GM13977 (cell line): Measurements from ENCODE around the gene CYP1B1.
A peak's percentile ranks its signal among the peaks of the same experiment; 100 is the strongest.

Experiments used
- DNase-seq: peaks from one replicate; pipeline ENCODE4 v3.0.0; 2012; ENCODE audit warnings: low spot score
- in situ Hi-C: fragments of 300-500 bp; cut with MboI; formaldehyde crosslinking; loops from one replicate; pipeline ENCODE4 v1.12.0; 2022; ENCODE audit warnings: low sequenced_read_pairs, low pct_unique_long_range_greater_than_20kb, mixed read lengths, inconsistent platforms; ENCODE audit not compliant: unreplicated experiment
- TF ChIP-seq, protein P1 (sequence below): IDR thresholded peaks from 2 replicates; pipeline ENCODE4 v1.5.1; 2012; ENCODE audit warnings: mild to moderate bottlenecking, control low read depth; ENCODE audit not compliant: insufficient read depth; ENCODE audit errors: extremely low read depth, missing control alignments

The CYP1B1 gene

DNA sequence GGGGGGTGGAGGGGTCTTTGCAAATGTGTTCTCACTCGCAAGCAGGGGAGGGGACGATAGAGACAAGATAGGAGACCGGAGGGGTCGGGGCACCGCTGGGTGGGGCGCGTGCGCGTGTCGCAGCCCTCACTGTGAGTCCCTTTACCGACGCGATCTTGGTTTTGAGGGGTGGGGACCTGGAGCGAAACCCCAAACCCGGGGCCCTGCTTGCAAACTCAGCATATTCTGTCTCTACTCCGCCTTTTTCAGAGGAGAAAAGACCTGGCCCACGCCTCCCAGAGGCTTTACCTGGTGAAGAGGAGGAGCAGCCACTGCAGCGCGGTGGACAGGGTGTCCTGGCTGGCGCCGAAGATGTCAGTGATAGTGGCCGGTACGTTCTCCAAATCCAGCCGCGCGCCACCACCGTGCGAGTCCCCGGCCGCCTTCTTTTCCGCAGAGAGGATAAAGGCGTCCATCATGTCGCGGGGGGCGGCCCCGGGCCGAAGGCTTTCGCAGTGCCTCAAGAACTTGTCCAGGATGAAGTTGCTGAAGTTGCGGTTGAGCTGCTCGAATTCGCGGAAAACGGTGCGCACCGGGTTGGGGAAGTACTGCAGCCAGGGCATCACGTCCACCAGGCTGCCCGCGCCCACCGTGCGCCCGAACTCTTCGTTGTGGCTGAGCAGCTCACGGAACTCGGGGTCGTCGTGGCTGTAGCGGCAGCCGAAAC lies 1.7 kb downstream of the CYP1B1 start:
- in situ Hi-C loops = no loop called here

DNA sequence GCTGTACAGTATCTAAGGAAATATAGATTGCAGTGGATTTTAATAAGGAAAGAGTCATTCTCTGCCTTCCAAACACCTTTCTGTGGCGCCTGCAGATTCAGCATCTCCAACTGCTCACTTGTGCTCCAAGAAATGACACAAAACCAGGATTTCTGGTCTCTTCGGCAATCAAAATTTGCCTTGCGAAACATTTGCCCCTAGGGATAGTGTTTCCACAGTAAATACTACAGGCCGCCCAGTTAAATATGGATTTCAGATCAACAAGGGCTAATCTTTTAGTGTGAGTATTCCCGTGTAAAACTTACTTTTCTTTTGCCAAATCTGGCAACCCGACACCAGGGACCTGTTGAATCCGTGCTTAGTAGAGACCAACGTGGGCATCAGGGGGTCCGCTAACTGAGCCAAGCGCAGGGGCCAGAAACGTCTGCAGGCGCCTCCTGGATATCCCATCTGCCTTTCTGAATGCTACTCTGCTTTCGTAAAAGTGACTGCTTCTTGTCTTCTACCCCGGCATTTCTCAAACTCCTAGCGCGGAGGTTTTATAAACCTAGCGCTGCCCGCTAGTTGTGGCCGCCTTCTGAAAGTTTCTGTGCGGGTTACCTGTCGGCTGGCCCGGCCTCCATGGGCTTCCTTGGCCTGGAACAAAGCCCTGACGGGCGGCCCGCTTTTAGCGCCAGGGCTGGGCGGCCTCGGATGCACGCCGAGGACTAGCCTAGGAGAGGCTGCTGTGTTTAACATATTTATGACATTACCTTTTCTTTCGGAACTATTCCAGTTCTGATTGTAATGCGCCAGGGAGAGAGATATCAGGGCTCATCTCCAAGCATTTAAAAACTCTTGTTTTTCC lies 2.5 kb downstream of the CYP1B1 start:
- no peak for DNase-seq
- TF ChIP-seq, protein P1, sequence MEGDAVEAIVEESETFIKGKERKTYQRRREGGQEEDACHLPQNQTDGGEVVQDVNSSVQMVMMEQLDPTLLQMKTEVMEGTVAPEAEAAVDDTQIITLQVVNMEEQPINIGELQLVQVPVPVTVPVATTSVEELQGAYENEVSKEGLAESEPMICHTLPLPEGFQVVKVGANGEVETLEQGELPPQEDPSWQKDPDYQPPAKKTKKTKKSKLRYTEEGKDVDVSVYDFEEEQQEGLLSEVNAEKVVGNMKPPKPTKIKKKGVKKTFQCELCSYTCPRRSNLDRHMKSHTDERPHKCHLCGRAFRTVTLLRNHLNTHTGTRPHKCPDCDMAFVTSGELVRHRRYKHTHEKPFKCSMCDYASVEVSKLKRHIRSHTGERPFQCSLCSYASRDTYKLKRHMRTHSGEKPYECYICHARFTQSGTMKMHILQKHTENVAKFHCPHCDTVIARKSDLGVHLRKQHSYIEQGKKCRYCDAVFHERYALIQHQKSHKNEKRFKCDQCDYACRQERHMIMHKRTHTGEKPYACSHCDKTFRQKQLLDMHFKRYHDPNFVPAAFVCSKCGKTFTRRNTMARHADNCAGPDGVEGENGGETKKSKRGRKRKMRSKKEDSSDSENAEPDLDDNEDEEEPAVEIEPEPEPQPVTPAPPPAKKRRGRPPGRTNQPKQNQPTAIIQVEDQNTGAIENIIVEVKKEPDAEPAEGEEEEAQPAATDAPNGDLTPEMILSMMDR = no peak
- in situ Hi-C loops = no loop called here

More for the DNA sequence above, 1.7 kb downstream of the CYP1B1 start:
- TF ChIP-seq, protein P1 = no peak
- DNase-seq = peak; percentile 28

DNA sequence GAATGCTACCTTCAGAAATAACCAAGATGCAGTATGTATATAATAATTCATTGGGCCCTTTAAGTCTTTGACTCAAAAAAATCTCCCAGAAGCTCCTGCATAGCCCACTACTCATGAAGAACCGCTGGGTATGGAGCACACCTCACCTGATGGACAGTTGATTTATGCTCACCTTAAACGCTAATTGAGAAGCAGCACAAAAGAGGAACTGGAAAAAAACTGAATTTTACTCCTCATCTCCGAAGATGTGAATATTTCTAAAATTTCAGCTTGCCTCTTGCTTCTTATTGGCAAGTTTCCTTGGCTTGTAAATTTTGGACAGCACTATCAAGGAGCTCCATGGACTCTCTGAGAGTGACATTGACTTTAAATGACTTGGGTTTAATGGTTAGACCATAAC lies 5.5 kb downstream of the CYP1B1 start:
- TF ChIP-seq, protein P1 = no peak
- no peak for DNase-seq
- in situ Hi-C loops = no loop called here

DNA sequence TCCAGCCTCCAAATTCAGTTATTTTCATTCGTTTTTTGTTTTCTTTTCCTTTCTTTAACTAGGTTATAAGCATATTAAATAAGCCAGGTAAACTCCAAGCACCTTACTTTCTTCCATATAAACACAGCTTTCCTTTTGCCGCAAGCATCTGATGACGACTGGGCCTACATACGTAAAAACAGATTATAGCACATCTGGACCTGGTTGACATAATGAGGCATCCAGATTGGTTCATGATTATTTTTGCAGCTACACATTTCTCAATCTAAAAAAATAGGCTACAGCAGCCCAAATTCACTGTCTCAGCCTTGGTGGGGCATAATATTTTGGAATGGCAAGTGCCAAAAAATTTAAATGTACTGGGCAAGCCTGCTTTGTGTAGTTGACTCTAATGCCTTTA lies 7.7 kb downstream of the CYP1B1 start:
- TF ChIP-seq, protein P1 = no peak
- in situ Hi-C loops = no loop called here
- no peak for DNase-seq

DNA sequence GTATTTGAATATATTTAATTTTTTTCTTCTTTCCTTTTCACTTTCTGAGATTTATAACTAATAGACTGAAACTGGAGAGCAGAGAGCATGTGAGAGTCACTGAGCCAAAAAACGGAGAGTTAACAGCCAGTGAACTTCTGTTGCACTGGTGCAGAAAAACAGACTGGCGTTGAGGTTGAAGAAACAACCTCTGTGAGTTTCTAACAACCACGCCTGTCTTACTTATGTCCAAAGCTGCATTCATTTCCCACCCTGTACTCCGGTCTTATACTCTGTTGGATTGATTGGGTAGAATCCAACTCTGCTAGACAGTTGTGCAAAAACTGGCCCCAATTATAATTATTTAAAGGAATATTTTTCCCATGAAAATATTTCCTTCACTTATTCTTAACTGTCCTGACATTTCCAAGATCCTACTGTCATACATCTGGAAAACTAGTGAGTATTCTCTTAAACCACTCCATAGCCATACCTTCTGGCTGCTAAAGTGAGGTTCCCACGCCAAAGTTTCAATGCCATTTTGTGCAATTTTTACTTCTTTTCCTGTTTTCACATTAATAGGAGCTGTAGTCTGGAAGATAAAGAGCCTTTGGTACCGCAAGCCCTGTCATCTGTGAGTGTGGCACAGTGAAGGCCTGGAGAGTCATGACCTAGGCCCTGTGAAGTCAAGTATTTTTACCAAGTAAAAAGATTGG lies 9.4 kb downstream of the CYP1B1 start:
- TF ChIP-seq, protein P1 = no peak
- in situ Hi-C loops = no loop called here
- DNase-seq = peak; percentile 23

DNA sequence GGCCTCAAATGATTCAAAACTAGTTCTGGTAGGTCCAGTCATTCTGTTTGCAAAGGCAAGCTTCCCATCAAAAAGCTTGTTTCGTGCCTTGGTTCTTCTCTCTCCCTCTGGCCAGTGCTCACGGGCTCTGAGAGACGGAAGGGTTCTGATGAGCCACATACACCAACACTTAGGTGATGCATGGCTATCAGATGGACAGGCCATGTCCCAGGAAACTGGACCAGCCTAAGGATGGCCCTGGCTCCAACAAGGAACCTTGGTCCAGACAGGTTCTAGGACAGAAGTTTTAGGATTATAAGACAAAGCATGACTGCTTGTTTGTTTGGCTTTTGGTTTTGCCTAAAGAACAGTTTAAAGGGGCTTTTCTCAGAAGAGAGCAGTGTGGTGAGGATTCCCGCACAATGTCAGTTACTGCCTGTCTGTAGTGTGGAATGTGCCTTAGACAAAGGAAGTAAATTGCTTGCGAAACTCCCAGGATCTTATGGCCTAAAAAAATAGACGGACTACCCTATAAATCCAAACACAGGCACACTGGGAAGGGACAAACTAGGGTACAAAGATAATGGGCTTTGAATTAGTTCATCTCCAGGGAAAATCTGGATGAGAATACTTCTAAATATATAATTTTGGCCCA lies 10.3 kb downstream of the CYP1B1 start:
- in situ Hi-C loops = no loop called here
- TF ChIP-seq, protein P1 = no peak
- no peak for DNase-seq
